Trophoblast cell (in vitro differentiated cells and primary cell): ENCODE results near the gene FRMPD4.

Experiments used
- DNase-seq, 2 donors: peaks; one replicate each; pipeline ENCODE4 v3.0.0-alpha.2; 2016
- H2AFZ ChIP-seq: 2 replicates; pipeline ENCODE4 v1.6.1; 2013; ENCODE audit warnings: low read length, moderate library complexity, mild to moderate bottlenecking; ENCODE audit not compliant: insufficient read depth, poor library complexity
- H2AK5ac ChIP-seq: 2 replicates; pipeline ENCODE4 v1.6.1; 2013; ENCODE audit warnings: mild to moderate bottlenecking, low read length
- H2BK120ac ChIP-seq: 2 replicates; pipeline ENCODE4 v1.6.1; 2013; ENCODE audit warnings: low read length, mild to moderate bottlenecking, moderate library complexity; ENCODE audit not compliant: insufficient read depth, poor library complexity
- H2BK12ac ChIP-seq: 2 replicates; pipeline ENCODE4 v1.6.1; 2013; ENCODE audit warnings: mild to moderate bottlenecking, low read length, moderate library complexity
- H2BK5ac ChIP-seq: 2 replicates; pipeline ENCODE4 v1.6.1; 2013; ENCODE audit warnings: low read length, low read depth, moderate library complexity, mild to moderate bottlenecking; ENCODE audit not compliant: poor library complexity
- H3K14ac ChIP-seq: 2 replicates; pipeline ENCODE4 v1.6.1; 2013; ENCODE audit warnings: mild to moderate bottlenecking, low read length
- H3K18ac ChIP-seq: 2 replicates; pipeline ENCODE4 v1.6.1; 2013; ENCODE audit warnings: mild to moderate bottlenecking, low read length
- H3K23ac ChIP-seq: 2 replicates; pipeline ENCODE4 v1.6.1; 2013; ENCODE audit warnings: low read length
- H3K27ac ChIP-seq: 2 replicates; pipeline ENCODE4 v1.5.1; 2013; ENCODE audit warnings: low read depth, mild to moderate bottlenecking, inconsistent platforms, low read length, moderate library complexity
- H3K27me3 ChIP-seq: 2 replicates; pipeline ENCODE4 v1.6.1; 2013; ENCODE audit warnings: inconsistent platforms, mild to moderate bottlenecking, low read length, moderate library complexity; ENCODE audit not compliant: insufficient read depth
- H3K36me3 ChIP-seq, 2 experiments: 1 replicate in 1 of 2; 2 replicates in 1 of 2; pipeline ENCODE4 v1.6.1; 2013; ENCODE audit warnings: low read length in 2 of 2, mild to moderate bottlenecking in 2 of 2, moderate library complexity in 1 of 2; ENCODE audit not compliant: insufficient read depth in 2 of 2, control insufficient read depth in 1 of 2
- H3K4ac ChIP-seq: 2 replicates; pipeline ENCODE4 v1.6.1; 2013; ENCODE audit warnings: low read depth, mild to moderate bottlenecking, low read length, moderate library complexity
- H3K4me1 ChIP-seq, 2 experiments: 1 replicate in 1 of 2; 2 replicates in 1 of 2; pipeline ENCODE4 v1.6.1; 2013; ENCODE audit warnings: low read length in 2 of 2, mild to moderate bottlenecking in 2 of 2, moderate library complexity in 1 of 2; ENCODE audit not compliant: insufficient read depth in 2 of 2, control insufficient read depth in 1 of 2
- H3K4me2 ChIP-seq: 2 replicates; pipeline ENCODE4 v1.6.1; 2013; ENCODE audit warnings: inconsistent platforms, mild to moderate bottlenecking, low read length, moderate library complexity
- H3K4me3 ChIP-seq: 2 replicates; pipeline ENCODE4 v1.5.1; 2013; ENCODE audit warnings: mild to moderate bottlenecking, low read depth, low read length, inconsistent platforms
- H3K79me1 ChIP-seq: one replicate; pipeline ENCODE4 v1.6.1; 2013; ENCODE audit warnings: low read length
- H3K79me2 ChIP-seq: 2 replicates; pipeline ENCODE4 v1.6.1; 2013; ENCODE audit warnings: low read length, mild to moderate bottlenecking; ENCODE audit not compliant: control insufficient read depth, insufficient read depth, poor library complexity
- H3K9ac ChIP-seq: 2 replicates; pipeline ENCODE4 v1.6.1; 2013; ENCODE audit warnings: mild to moderate bottlenecking, low read length
- H3K9me3 ChIP-seq: 2 replicates; pipeline ENCODE4 v1.6.1; 2013; ENCODE audit warnings: low read depth, mild to moderate bottlenecking, control low read depth, inconsistent platforms, low read length; ENCODE audit not compliant: insufficient read depth
- H4K12ac ChIP-seq: 2 replicates; pipeline ENCODE4 v1.6.1; 2013; ENCODE audit warnings: low read depth, mild to moderate bottlenecking, low read length, moderate library complexity
- H4K8ac ChIP-seq: 2 replicates; pipeline ENCODE4 v1.6.1; 2013; ENCODE audit warnings: low read depth, mild to moderate bottlenecking, low read length, moderate library complexity
- H4K91ac ChIP-seq: one replicate; pipeline ENCODE4 v1.6.1; 2013; ENCODE audit warnings: low read depth, mild to moderate bottlenecking, low read length, moderate library complexity
- WGBS: extraction: QIAGEN DNeasy Blood & Tissue Kit; methylation state at CpG from one replicate; pipeline ENCODE4 v1.1.7; 2013; ENCODE audit warnings: missing lambda C conversion rate; ENCODE audit not compliant: insufficient read length, insufficient coverage; ENCODE audit errors: extremely low coverage; 5-methylcytosine and 5-hydroxymethylcytosine counted together

The FRMPD4 gene

GRCh38 chrX:12249997-12250396 lies 111.7 kb downstream of the FRMPD4 start:
- no CpG with 5 or more reads among the region's 1 CpG for WGBS
- Histone ChIP-seq H2AK5ac (no peak overlapping the region), H2BK120ac (no peak overlapping the region), H3K14ac (no peak overlapping the region), H2AFZ (no peak overlapping the region), H3K23ac (no peak overlapping the region), H3K9me3 (no peaks in the 10 kb centered on the region), H3K79me1 (no peaks in the 10 kb centered on the region), H3K4ac (no peak overlapping the region), H4K91ac (no peak overlapping the region), H4K12ac (no peak overlapping the region), H2BK5ac (no peak overlapping the region), H3K4me3 (no peak overlapping the region), H3K79me2 (no peaks in the 10 kb centered on the region), H4K8ac (no peak overlapping the region), H3K36me3 (no peaks in the 10 kb centered on the region), H2BK12ac (no peak overlapping the region), H3K4me1 (no peaks in the 10 kb centered on the region), H3K27me3 (no peaks in the 10 kb centered on the region), H3K27ac (no peak overlapping the region), H3K9ac (no peak overlapping the region), H3K4me2 (no peak overlapping the region), H3K18ac (no peak overlapping the region)
- no peak for DNase-seq

GRCh38 chrX:12263211-12263610 lies 124.9 kb downstream of the FRMPD4 start:
- Histone ChIP-seq H3K4ac (no peak overlapping the region), H2AFZ (no peak overlapping the region), H3K79me2 (no peaks in the 10 kb centered on the region), H2BK120ac (no peak overlapping the region), H3K79me1 (no peaks in the 10 kb centered on the region), H4K91ac (no peak overlapping the region), H3K4me3 (no peak overlapping the region), H4K8ac (no peak overlapping the region), H2BK5ac (no peak overlapping the region), H3K4me1 (no peaks in the 10 kb centered on the region), H3K4me2 (no peak overlapping the region), H3K23ac (no peak overlapping the region), H3K18ac (no peak overlapping the region), H3K9me3 (no peaks in the 10 kb centered on the region), H4K12ac (no peak overlapping the region), H2BK12ac (no peak overlapping the region), H3K9ac (no peak overlapping the region), H3K27me3 (no peaks in the 10 kb centered on the region), H3K36me3 (no peaks in the 10 kb centered on the region), H3K14ac (no peak overlapping the region), H2AK5ac (no peak overlapping the region), H3K27ac (no peak overlapping the region)
- DNase-seq = peak in 1 of 2 donors; percentile 63
- no CpG with 5 or more reads among the region's 1 CpG for WGBS

- Histone ChIP-seq H4K91ac (no peak overlapping the region), H3K23ac (no peak overlapping the region), H3K79me1 (no peaks in the 10 kb centered on the region), H4K8ac (no peak overlapping the region), H3K4me2 (no peak overlapping the region), H3K36me3 (no peaks in the 10 kb centered on the region), H3K9me3 (no peaks in the 10 kb centered on the region), H2AK5ac (no peak overlapping the region), H3K27me3 (no peaks in the 10 kb centered on the region), H3K27ac (no peak overlapping the region), H2AFZ (no peak overlapping the region), H3K14ac (no peak overlapping the region), H3K4me1 (no peaks in the 10 kb centered on the region), H3K18ac (no peak overlapping the region), H2BK5ac (no peak overlapping the region), H4K12ac (no peak overlapping the region), H2BK120ac (no peak overlapping the region), H3K9ac (no peak overlapping the region), H2BK12ac (no peak overlapping the region), H3K4ac (no peak overlapping the region), H3K79me2 (no peaks in the 10 kb centered on the region), H3K4me3 (no peak overlapping the region)
- no peak for DNase-seq
- WGBS = no CpG with 5 or more reads among the region's 2 CpGs
Measured at GRCh38 chrX:12269484-12269883, 131.2 kb downstream of the FRMPD4 start.

- no peak overlapping the region for H2BK12ac ChIP-seq
- H3K36me3 ChIP-seq = no peaks in the 10 kb centered on the region
- WGBS = no CpG with 5 or more reads among the region's 1 CpG
- H2BK120ac ChIP-seq = no peak overlapping the region
- no peak overlapping the region for H3K4ac ChIP-seq
- no peak overlapping the region for H4K12ac ChIP-seq
- H4K91ac ChIP-seq = no peak overlapping the region
- H3K27ac ChIP-seq = no peak overlapping the region
- no peak overlapping the region for H2AFZ ChIP-seq
- H4K8ac ChIP-seq = no peak overlapping the region
- no peak for DNase-seq
- H3K79me1 ChIP-seq = no peaks in the 10 kb centered on the region
- H3K4me2 ChIP-seq = no peak overlapping the region
- H2AK5ac ChIP-seq = no peak overlapping the region
- H3K18ac ChIP-seq = no peak overlapping the region
- no peaks in the 10 kb centered on the region for H3K27me3 ChIP-seq
- H3K23ac ChIP-seq = no peak overlapping the region
- H3K14ac ChIP-seq = no peak overlapping the region
- no peak overlapping the region for H3K9ac ChIP-seq
- no peaks in the 10 kb centered on the region for H3K9me3 ChIP-seq
- H3K79me2 ChIP-seq = no peaks in the 10 kb centered on the region
- H3K4me3 ChIP-seq = no peak overlapping the region
- no peak overlapping the region for H2BK5ac ChIP-seq
- H3K4me1 ChIP-seq = no peaks in the 10 kb centered on the region
Measured at GRCh38 chrX:12278151-12278550, 139.9 kb downstream of the FRMPD4 start.
